Measurements from ENCODE around the gene ENPP3.

DNA sequence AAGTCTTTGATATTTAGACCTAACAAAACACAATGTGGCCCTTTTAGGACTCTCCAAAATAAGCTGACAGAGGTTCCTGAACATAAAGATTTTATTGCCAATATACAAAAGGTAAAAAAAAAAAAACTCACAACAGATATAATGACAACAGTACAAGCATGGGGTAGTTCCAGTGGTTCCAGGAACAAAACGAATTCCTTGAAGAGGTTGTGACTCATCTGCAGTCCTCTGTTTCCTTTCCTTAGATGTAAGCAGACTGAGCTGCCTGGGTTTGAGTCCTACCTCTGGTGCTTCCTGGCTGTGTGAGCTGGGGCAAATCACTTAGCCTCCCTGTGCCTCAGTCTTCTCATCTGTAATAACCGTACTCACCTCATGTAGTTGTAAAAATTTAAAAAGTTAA, 87.0 kb downstream of the ENPP3 start:
- TF ChIP-seq, protein P1, sequence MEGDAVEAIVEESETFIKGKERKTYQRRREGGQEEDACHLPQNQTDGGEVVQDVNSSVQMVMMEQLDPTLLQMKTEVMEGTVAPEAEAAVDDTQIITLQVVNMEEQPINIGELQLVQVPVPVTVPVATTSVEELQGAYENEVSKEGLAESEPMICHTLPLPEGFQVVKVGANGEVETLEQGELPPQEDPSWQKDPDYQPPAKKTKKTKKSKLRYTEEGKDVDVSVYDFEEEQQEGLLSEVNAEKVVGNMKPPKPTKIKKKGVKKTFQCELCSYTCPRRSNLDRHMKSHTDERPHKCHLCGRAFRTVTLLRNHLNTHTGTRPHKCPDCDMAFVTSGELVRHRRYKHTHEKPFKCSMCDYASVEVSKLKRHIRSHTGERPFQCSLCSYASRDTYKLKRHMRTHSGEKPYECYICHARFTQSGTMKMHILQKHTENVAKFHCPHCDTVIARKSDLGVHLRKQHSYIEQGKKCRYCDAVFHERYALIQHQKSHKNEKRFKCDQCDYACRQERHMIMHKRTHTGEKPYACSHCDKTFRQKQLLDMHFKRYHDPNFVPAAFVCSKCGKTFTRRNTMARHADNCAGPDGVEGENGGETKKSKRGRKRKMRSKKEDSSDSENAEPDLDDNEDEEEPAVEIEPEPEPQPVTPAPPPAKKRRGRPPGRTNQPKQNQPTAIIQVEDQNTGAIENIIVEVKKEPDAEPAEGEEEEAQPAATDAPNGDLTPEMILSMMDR (IDR thresholded peaks at IDR 0.05; ENCODE audit: insufficient read depth, low read length, poor library complexity, severe bottlenecking): no peak
- no peak for TF ChIP-seq EZH2phosphoT487 (conservative IDR thresholded peaks at IDR 0.05; ENCODE audit: low read length)
